HuH-7.5 (cell line): ENCODE results near the gene ANO7.
"Not testable (repeated sequence)": the region's sequence is repeated elsewhere in the genome, so short reads cannot be mapped to it uniquely, and the experiment has no call there.

Source experiments
- DNase-seq: peaks from one replicate; pipeline ENCODE4 v3.0.0; 2011; ENCODE audit warnings: low spot score

ANO7 gene

GRCh38 chr2:241190291-241190981 lies 2.0 kb downstream of the ANO7 start:
- no peak for DNase-seq

GRCh38 chr2:241191081-241191480 lies 2.6 kb downstream of the ANO7 start:
- no peak for DNase-seq

GRCh38 chr2:241193271-241193670 lies 4.8 kb downstream of the ANO7 start:
- DNase-seq, result no peak

GRCh38 chr2:241194811-241195210 lies 6.3 kb downstream of the ANO7 start:
- no peak for DNase-seq

GRCh38 chr2:241195506-241196130 lies 7.1 kb downstream of the ANO7 start:
- no peak for DNase-seq

- not testable (repeated sequence) for DNase-seq
Measured at GRCh38 chr2:241197246-241197645, 8.8 kb downstream of the ANO7 start.

- DNase-seq, result no peak
Measured at GRCh38 chr2:241197947-241198346, 9.5 kb downstream of the ANO7 start.

GRCh38 chr2:241198381-241199279 lies 10.2 kb downstream of the ANO7 start:
- no peak for DNase-seq

- DNase-seq, result no peak
Measured at GRCh38 chr2:241199286-241199685, 10.8 kb downstream of the ANO7 start.

GRCh38 chr2:241199897-241200821 lies 11.7 kb downstream of the ANO7 start:
- no peak for DNase-seq

GRCh38 chr2:241200822-241201395 lies 12.4 kb downstream of the ANO7 start:
- DNase-seq, result no peak

- DNase-seq, result no peak
Measured at GRCh38 chr2:241201445-241202267, 13.2 kb downstream of the ANO7 start.

- DNase-seq, result no peak
Measured at GRCh38 chr2:241202268-241202585, 13.8 kb downstream of the ANO7 start.

- DNase-seq, result no peak
Measured at GRCh38 chr2:241202681-241203080, 14.2 kb downstream of the ANO7 start.

GRCh38 chr2:241203218-241204009 lies 14.9 kb downstream of the ANO7 start:
- DNase-seq, result no peak

- DNase-seq, result no peak
Measured at GRCh38 chr2:241204010-241204384, 15.5 kb downstream of the ANO7 start.

- no peak for DNase-seq
Measured at GRCh38 chr2:241204490-241204889, 16.0 kb downstream of the ANO7 start.

GRCh38 chr2:241205086-241205485 lies 16.6 kb downstream of the ANO7 start:
- no peak for DNase-seq

GRCh38 chr2:241207151-241207550 lies 18.7 kb downstream of the ANO7 start:
- no peak for DNase-seq

- DNase-seq, result no peak
Measured at GRCh38 chr2:241207641-241208040, 19.2 kb downstream of the ANO7 start.
